ENCODE measurements around the gene IL17D.

DNA sequence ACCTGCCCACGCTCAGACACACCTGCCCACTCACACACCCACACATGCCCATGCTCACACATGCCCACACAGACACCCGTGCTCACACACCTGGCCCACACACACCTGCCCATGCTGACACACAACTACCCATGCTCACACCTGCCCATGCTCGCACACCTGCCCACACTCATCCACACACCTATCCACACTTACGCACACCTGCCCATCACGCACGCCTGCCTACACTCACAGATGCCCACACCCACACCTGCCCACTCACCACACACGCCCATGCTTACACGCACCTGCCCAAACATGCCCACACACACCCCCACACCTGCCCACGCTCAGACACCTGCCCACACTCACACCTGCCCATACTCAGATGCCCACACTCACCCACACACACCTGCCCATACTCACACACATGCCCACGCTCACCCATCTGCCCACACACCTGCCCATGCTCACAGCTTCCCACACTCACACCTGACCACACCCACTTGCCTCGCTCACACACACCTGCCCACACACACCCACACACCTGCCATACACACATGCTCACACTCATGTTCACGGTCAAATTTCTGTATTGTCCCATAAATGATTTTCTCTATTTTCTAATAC lies 15.6 kb downstream of the IL17D start:
- TF ChIP-seq MAX (IDR thresholded peaks at IDR 0.05; ENCODE audit: insufficient read depth, insufficient read length) = no peak
- TF ChIP-seq, protein P1, sequence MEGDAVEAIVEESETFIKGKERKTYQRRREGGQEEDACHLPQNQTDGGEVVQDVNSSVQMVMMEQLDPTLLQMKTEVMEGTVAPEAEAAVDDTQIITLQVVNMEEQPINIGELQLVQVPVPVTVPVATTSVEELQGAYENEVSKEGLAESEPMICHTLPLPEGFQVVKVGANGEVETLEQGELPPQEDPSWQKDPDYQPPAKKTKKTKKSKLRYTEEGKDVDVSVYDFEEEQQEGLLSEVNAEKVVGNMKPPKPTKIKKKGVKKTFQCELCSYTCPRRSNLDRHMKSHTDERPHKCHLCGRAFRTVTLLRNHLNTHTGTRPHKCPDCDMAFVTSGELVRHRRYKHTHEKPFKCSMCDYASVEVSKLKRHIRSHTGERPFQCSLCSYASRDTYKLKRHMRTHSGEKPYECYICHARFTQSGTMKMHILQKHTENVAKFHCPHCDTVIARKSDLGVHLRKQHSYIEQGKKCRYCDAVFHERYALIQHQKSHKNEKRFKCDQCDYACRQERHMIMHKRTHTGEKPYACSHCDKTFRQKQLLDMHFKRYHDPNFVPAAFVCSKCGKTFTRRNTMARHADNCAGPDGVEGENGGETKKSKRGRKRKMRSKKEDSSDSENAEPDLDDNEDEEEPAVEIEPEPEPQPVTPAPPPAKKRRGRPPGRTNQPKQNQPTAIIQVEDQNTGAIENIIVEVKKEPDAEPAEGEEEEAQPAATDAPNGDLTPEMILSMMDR (IDR thresholded peaks at IDR 0.05; ENCODE audit: extremely low read depth in 1 of 2, insufficient read depth in 1 of 2, low read depth in 1 of 2, low read length in 2 of 2) = no peak
